GM12878 (cell line): ENCODE results near the gene SPRED3. TPM values are rescaled to one million over a fixed set of nuclear protein-coding genes. Genes with fewer than 3 reads are reported as not detected.

Experiments
- ATAC-seq: fragments of 200-7000 bp; cut with Tn5 transposase; 3 replicates; pipeline ENCODE4 v1.9.1; 2020; ENCODE audit warnings: mild to moderate bottlenecking, moderate library complexity
- BruUV-seq: library from RNA; stranded (reverse); fragments of 400-500 nt; replicated peaks from 2 replicates; lab custom pipeline; 2021; lab: Mats Ljungman, UMichigan
- CTCF ChIA-PET: fragments of 300-600 bp; sonication (Branson Sonifier 250); formaldehyde crosslinking; extraction: SDS; loops from one replicate; lab custom pipeline; 2021; ENCODE audit warnings: inconsistent platforms; lab: Yijun Ruan, JAX
- POLR2A ChIA-PET: fragments of 350-600 bp; formaldehyde crosslinking; extraction: SDS; loops from one replicate; lab custom pipeline; 2021; ENCODE audit warnings: inconsistent platforms; lab: Charles Lee
- RAD21 ChIA-PET: fragments of 300-600 bp; sonication (Branson Sonifier 250); formaldehyde crosslinking; loops from one replicate; lab custom pipeline; 2023; ENCODE audit warnings: antibody characterized with exemption; ENCODE audit not compliant: unreplicated experiment; lab: Charles Lee
- SMC1A ChIA-PET: fragments of 300-600 bp; sonication (Branson Sonifier 250); formaldehyde crosslinking; loops from one replicate; lab custom pipeline; 2023; ENCODE audit not compliant: unreplicated experiment, uncharacterized antibody; lab: Charles Lee
- DNase-seq: peaks from one replicate; pipeline ENCODE4 v3.0.0-alpha.2; 2011; ENCODE audit warnings: low read depth, low spot score
- FAIRE-seq: peaks from 3 replicates; lab custom pipeline; 2011; peaks lifted over from hg19 to GRCh38; lab: Jason Lieb, UNC
- H2AFZ ChIP-seq: 2 replicates; pipeline ENCODE4 v1.6.0; 2011; ENCODE audit warnings: low read depth, low read length, control low read depth; ENCODE audit not compliant: control insufficient read depth
- H3K27ac ChIP-seq: 2 replicates; pipeline ENCODE4 v1.5.1; 2011; ENCODE audit warnings: control low read depth; ENCODE audit not compliant: control insufficient read depth, insufficient read depth
- H3K27me3 ChIP-seq, 2 experiments: replicated peaks in 1 of 2; 2 replicates each; pipeline versions ENCODE4 v1.6.0 to v1.6.1; 2011; ENCODE audit warnings: low read length in 1 of 2; ENCODE audit not compliant: control insufficient read depth in 2 of 2, insufficient read depth in 2 of 2
- H3K36me3 ChIP-seq, 2 experiments: 2 replicates each; pipeline ENCODE4 v1.5.1; 2011; ENCODE audit warnings: low read length in 1 of 2; ENCODE audit not compliant: control insufficient read depth in 2 of 2, insufficient read depth in 2 of 2
- H3K4me1 ChIP-seq: 2 replicates; pipeline ENCODE4 v1.6.1; 2011; ENCODE audit warnings: mild to moderate bottlenecking, low read length, moderate library complexity, mixed read lengths; ENCODE audit not compliant: control insufficient read depth, insufficient read depth
- H3K4me2 ChIP-seq: 2 replicates; pipeline ENCODE4 v1.6.0; 2011; ENCODE audit warnings: control low read depth; ENCODE audit not compliant: control insufficient read depth, insufficient read depth
- H3K4me3 ChIP-seq: fragments of 200-600 bp; sonication (generic); 2 replicates; pipeline ENCODE4 v1.5.1; 2016
- H3K79me2 ChIP-seq: 2 replicates; pipeline ENCODE4 v1.6.0; 2011; ENCODE audit warnings: low read length; ENCODE audit not compliant: control insufficient read depth, insufficient read depth
- H3K9ac ChIP-seq: 2 replicates; pipeline ENCODE4 v1.8.0; 2011; ENCODE audit warnings: low read length, control low read depth, mixed read lengths; ENCODE audit not compliant: control insufficient read depth, insufficient read depth
- H3K9me3 ChIP-seq: replicated peaks from 3 replicates; pipeline ENCODE4 v1.5.1; 2011; ENCODE audit warnings: mild to moderate bottlenecking, low read length; ENCODE audit not compliant: control insufficient read depth, insufficient read depth
- H4K20me1 ChIP-seq: 2 replicates; pipeline ENCODE4 v1.6.0; 2011; ENCODE audit not compliant: control insufficient read depth, insufficient read depth
- EED ChIP-seq: sonication (generic); IDR thresholded peaks from 2 replicates; pipeline ENCODE4 v1.6.1; 2016; ENCODE audit warnings: antibody characterized with exemption, low read depth
- EGR1 ChIP-seq, 2 experiments: IDR thresholded peaks; 1 replicate in 1 of 2; 2 replicates in 1 of 2; pipeline ENCODE4 v1.6.1; 2011 to 2012; ENCODE audit warnings: low read depth in 2 of 2, low read length in 2 of 2, borderline replicate concordance in 1 of 2, mild to moderate bottlenecking in 1 of 2, moderate library complexity in 1 of 2
- EP300 ChIP-seq, 2 experiments: fragments of 150-350 bp in 1 of 2; IDR thresholded peaks; 2 replicates each; pipeline ENCODE4 v1.6.1; 2011 to 2012; ENCODE audit warnings: low read depth in 2 of 2, low read length in 2 of 2, borderline replicate concordance in 1 of 2, improper control_type of control experiment in 1 of 2, inconsistent platforms in 1 of 2; ENCODE audit not compliant: control insufficient read depth in 1 of 2
- POLR2A ChIP-seq: IDR thresholded peaks from 2 replicates; pipeline ENCODE4 v1.6.1; 2011; ENCODE audit warnings: low read depth, mild to moderate bottlenecking, low read length
- RAD51 ChIP-seq: fragments of 450-650 bp; IDR thresholded peaks from 2 replicates; pipeline ENCODE4 v1.6.1; 2016; ENCODE audit warnings: moderate library complexity, mild to moderate bottlenecking, inconsistent platforms
- WGBS: methylation state at CpG from one replicate; pipeline ENCODE4 v1.1.6; 2016; ENCODE audit warnings: low lambda C conversion rate; ENCODE audit not compliant: insufficient replicate concordance, insufficient coverage; ENCODE audit errors: missing lambda C conversion rate; 5-methylcytosine and 5-hydroxymethylcytosine counted together
- in situ Hi-C: fragments of 300-500 bp; cut with MboI; formaldehyde crosslinking; loops from 9 replicates; pipeline ENCODE4 v1.14.3; 2018; ENCODE audit warnings: mixed read lengths
- intact Hi-C: fragments of 100-400 bp; cut with micrococcal nuclease; formaldehyde crosslinking; loops from one replicate; pipeline ENCODE4 v1.14.2; 2022; ENCODE audit not compliant: unreplicated experiment
- polyA plus RNA-seq, 11 experiments: library from polyadenylated mRNA; depleted of rRNA in 4 of 11; unstranded in 6 of 11; stranded (reverse) in 5 of 11; fragments of >200 nt; fragmentation: Nextera tagmentation in 4 of 11; fragmentation: Illumina TruSeq in 1 of 11; extraction: Ambion mirVana in 4 of 11; extraction: Trizol in 1 of 11; gene quantifications; 1 replicate in 1 of 11; 2 replicates in 10 of 11; pipeline versions ENCODE4 v1.2.1 to v1.2.3, GENCODE V29; 2011 to 2016; ENCODE audit warnings: inconsistent platforms in 2 of 11, missing spikeins in 2 of 11, low read depth in 1 of 11
- total RNA-seq, 4 experiments: library from RNA; depleted of rRNA in 3 of 4; stranded (reverse); fragments of >200 nt in 3 of 4; fragmentation: Illumina TruSeq in 1 of 4; extraction: Trizol in 1 of 4; gene quantifications; 2 replicates each; pipeline versions ENCODE4 v1.2.1 to v1.2.3, GENCODE V29; 2013 to 2021

SPRED3 gene
- total and polyA plus RNA-seq, 10 of the 15 experiments (the other 5 are each of a cell fraction or from before 2014, with no cell fraction given), result 0.09 to 1.5 (median 0.31) TPM; not detected in 2

DNA sequence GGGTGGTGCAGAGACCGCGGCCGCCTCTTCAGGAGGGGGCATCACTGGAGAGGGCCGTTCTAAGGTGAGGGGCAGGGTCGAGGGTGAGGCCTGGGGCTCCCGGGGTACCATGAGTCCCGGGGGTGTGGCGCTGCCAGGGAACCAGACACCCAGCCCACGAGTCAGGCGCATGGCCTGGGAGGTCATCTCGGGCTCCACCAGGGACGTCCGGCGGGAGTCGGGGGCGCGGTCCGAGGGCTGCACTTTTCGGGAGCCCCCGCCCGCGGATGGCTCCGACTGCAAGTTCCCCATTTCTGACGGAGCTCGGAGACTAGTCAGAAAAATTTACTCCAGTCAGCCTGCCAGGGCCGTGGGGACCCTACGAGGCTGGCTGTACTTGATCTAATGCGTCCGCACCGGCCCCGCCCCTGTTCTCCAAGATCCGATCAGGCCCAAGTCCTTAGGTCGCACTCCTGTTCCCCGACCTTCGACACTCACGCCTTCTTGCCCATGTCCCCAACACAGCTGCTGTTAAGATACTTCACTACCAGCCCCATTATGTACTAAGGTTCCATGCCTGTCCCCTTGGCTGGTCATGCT lies 1.4 kb upstream of the SPRED3 start:
- ATAC-seq, result peak; percentile 15

DNA sequence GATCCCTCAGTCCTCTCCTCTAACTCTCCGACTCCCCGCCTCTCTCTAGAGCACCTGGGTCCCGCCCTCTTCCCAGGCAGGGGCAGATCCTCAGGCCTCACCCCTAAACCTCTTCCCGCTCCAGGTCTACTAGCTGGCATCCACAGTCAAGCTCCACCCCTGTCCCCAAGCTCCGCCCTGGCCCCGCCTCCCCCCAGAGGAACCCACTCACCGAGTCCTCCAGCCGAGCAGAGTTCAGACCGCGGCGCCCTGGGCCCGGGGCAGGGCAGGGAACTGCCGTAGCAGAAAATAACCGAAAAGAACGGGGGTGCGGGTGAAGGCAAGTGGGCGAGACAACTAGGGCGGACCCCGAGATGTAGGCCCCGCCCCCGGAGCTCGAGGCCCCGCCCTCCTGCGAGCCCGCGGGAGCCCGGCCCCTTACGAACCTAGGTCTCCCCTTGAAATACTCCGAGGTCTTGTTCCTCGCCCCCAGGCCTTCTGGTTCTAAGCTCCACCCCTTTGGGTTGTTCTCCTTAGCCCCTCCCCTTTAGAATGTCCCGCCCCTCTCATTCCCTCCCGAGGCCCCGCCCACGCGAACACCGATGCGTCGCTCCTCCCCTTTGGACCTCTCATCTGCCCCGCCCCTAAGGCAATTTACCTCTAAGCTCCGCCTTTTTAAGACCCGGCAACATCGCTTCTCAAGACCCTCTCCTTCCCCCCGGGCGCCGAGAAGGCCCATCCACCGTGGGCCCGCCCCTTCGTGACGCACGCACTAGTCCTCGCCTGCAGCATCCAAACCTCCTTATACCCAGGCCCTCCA lies 748 bp upstream of the SPRED3 start, which contains the start of gene GGN:
Gene GGN, minus strand, starts transcription at position 485 of the 799 bp plus-strand sequence. CDS start 773 bp downstream, outside the sequence.
- ATAC-seq (peak; percentile 80), FAIRE-seq (no peak), DNase-seq (no peak)
- Histone ChIP-seq H3K79me2 (no peaks in the 10 kb centered on the region), H3K4me1 (peaks cover 12% of the 10 kb centered on the region), H3K4me3 (peak within 1 kb of the TSS; percentile 69), H3K9ac (no peak within 1 kb of the TSS), H3K27me3 (no peaks in the 10 kb centered on the region; a peak in 1 of 4 replicates), H3K36me3 (peaks cover 5 to 7% of the 10 kb centered on the region in 2 experiments; a peak in 3 of 4 replicates), H3K4me2 (peak within 1 kb of the TSS; percentile 84), H2AFZ (no peak within 1 kb of the TSS), H4K20me1 (no peaks in the 10 kb centered on the region; the same call in 1 of the 2 replicates), H3K27ac (no peak within 1 kb of the TSS), H3K9me3 (no peaks in the 10 kb centered on the region)
- ChIA-PET CTCF (interaction anchor here (1.1 to 2.4 kb wide), 4 partner anchors 14 to 543 kb away, joined by 3 to 14 read pairs (median 4); partner anchors contain the start of genes FAM98C, MRPS12, PSMD8 and SARS2), RAD21 (interaction anchor here (0.6 to 1.3 kb wide), 3 partner anchors 13 to 303 kb away, joined by 3 to 5 read pairs (median 3); partner anchors contain the start of genes CATSPERG and PSMD8), SMC1A (interaction anchor here (0.9 to 1.4 kb wide), 2 partner anchors 10 to 15 kb away, joined by 3 to 5 read pairs; partner anchors contain the start of gene FAM98C), POLR2A (interaction anchor here (0.6 to 1.4 kb wide), 4 partner anchors 12 to 245 kb away, joined by 3 to 5 read pairs (median 3); partner anchors contain the start of genes FAM98C and PSMD8)
- in situ Hi-C loops, result no loop called here
- TF ChIP-seq EGR1 (IDR thresholded peaks at IDR 0.05; ENCODE audit: borderline replicate concordance in 1 of 2, low read depth in 2 of 2, low read length in 2 of 2) (0 out of 3 replicates have a peak, but pooled peaks of 1 of the 2 experiments have one; percentile 21), EP300 (IDR thresholded peaks at IDR 0.05; ENCODE audit: borderline replicate concordance in 1 of 2, control insufficient read depth in 1 of 2, low read depth in 2 of 2, low read length in 2 of 2) (no peak)
- BruUV-seq, result no TSS peak
- intact Hi-C loops, result loop anchor here (5.0 kb wide), 1 partner anchor 155 kb away; no protein-coding TSS in a partner anchor
- under 1% methylated on average over 37 of the region's 51 CpGs for WGBS

More for the DNA sequence above, 1.4 kb upstream of the SPRED3 start:
- RAD21 ChIA-PET, result interaction anchor here (0.6 to 1.3 kb wide), 3 partner anchors 13 to 302 kb away, joined by 3 to 5 read pairs (median 3); partner anchors contain the start of genes CATSPERG and PSMD8
- 23% methylated on average over 21 of the region's 36 CpGs for WGBS
- in situ Hi-C loops (no loop called here), intact Hi-C loops (loop anchor here (5.0 kb wide), 1 partner anchor 155 kb away; no protein-coding TSS in a partner anchor)
- H3K27ac ChIP-seq, result no peak overlapping the region
- peaks cover 12% of the 10 kb centered on the region for H3K4me1 ChIP-seq
- no TSS peak for BruUV-seq
- TF ChIP-seq POLR2A (peak; percentile 23; the same call in 1 of the 2 replicates), EED (no peak), RAD51 (no peak)
- peak overlapping the region; percentile 69 for H3K4me3 ChIP-seq
- H4K20me1 ChIP-seq, result no peaks in the 10 kb centered on the region; the same call in 1 of the 2 replicates
- SMC1A ChIA-PET, result interaction anchor here (1.4 kb wide), 1 partner anchor 16 kb away, joined by 5 read pairs; the partner anchor contains the start of gene FAM98C
- H3K9ac ChIP-seq, result no peak overlapping the region
- H3K27me3 ChIP-seq, result no peaks in the 10 kb centered on the region; a peak in 1 of 4 replicates
- H3K79me2 ChIP-seq, result no peaks in the 10 kb centered on the region
- peak overlapping the region; percentile 84 for H3K4me2 ChIP-seq
- DNase-seq (no peak), FAIRE-seq (no peak)
- peaks cover 5 to 7% of the 10 kb centered on the region in 2 experiments; a peak in 3 of 4 replicates for H3K36me3 ChIP-seq
- H3K9me3 ChIP-seq, result no peaks in the 10 kb centered on the region
- POLR2A ChIA-PET, result interaction anchor here (1.1 to 1.4 kb wide), 2 partner anchors 12 to 15 kb away, joined by 3 to 5 read pairs; partner anchors contain the start of genes FAM98C and PSMD8
- CTCF ChIA-PET, result interaction anchor here (1.3 to 2.4 kb wide), 3 partner anchors 13 to 544 kb away, joined by 3 to 14 read pairs (median 5); partner anchors contain the start of genes FAM98C, MRPS12, PSMD8 and SARS2
- no peak overlapping the region for H2AFZ ChIP-seq
